Mucosa of gallbladder (tissue), 1 donor: ENCODE measurements around the gene ADORA2A. TPM values are rescaled to one million over a fixed set of nuclear protein-coding genes. Genes with fewer than 3 reads are reported as not detected.

ENCODE experiments used
- DNase-seq: peaks from one replicate; pipeline ENCODE4 v3.0.0-alpha.2; 2020; ENCODE audit warnings: low spot score
- total RNA-seq: library from RNA; stranded (reverse); gene quantifications from one replicate; pipeline ENCODE4 v1.2.1, GENCODE V29; 2021
- donor health status: DM: no; HTN: no; CAD: no.

The ADORA2A gene
- 4.1 TPM for total RNA-seq

- peak; percentile 51 for DNase-seq
Observed at GRCh38 chr22:24427500-24428164, at the start of gene ADORA2A. Gene ADORA2A (plus strand): TSS chr22:24427599. CDS start chr22:24433405, 5,806 bp downstream.

- no peak for DNase-seq
Observed at GRCh38 chr22:24379536-24379935, 47.9 kb upstream of the ADORA2A start.

- DNase-seq = no peak
Observed at GRCh38 chr22:24380220-24380904, 47.0 kb upstream of the ADORA2A start.

GRCh38 chr22:24380905-24381230 lies 46.5 kb upstream of the ADORA2A start:
- DNase-seq = no peak

GRCh38 chr22:24383061-24383460 lies 44.3 kb upstream of the ADORA2A start:
- DNase-seq = no peak

GRCh38 chr22:24384131-24384530 lies 43.3 kb upstream of the ADORA2A start:
- DNase-seq = no peak

GRCh38 chr22:24386937-24387471 lies 40.4 kb upstream of the ADORA2A start:
- DNase-seq = no peak

- no peak for DNase-seq
Observed at GRCh38 chr22:24389680-24390079, 37.7 kb upstream of the ADORA2A start.

- DNase-seq = no peak
Observed at GRCh38 chr22:24390156-24390555, 37.2 kb upstream of the ADORA2A start.

GRCh38 chr22:24390576-24390975 lies 36.8 kb upstream of the ADORA2A start:
- no peak for DNase-seq

- no peak for DNase-seq
Observed at GRCh38 chr22:24391836-24392217, 35.6 kb upstream of the ADORA2A start.

GRCh38 chr22:24392218-24392931 lies 35.0 kb upstream of the ADORA2A start:
- no peak for DNase-seq

- DNase-seq = no peak
Observed at GRCh38 chr22:24393012-24393559, 34.3 kb upstream of the ADORA2A start.

- DNase-seq = no peak
Observed at GRCh38 chr22:24393848-24394247, 33.6 kb upstream of the ADORA2A start.

GRCh38 chr22:24394254-24394653 lies 33.1 kb upstream of the ADORA2A start:
- DNase-seq = no peak

- DNase-seq = no peak
Observed at GRCh38 chr22:24398409-24398808, 29.0 kb upstream of the ADORA2A start.

- DNase-seq = no peak
Observed at GRCh38 chr22:24400034-24400725, 27.2 kb upstream of the ADORA2A start.

- DNase-seq = no peak
Observed at GRCh38 chr22:24400726-24401596, 26.4 kb upstream of the ADORA2A start.

- DNase-seq = no peak
Observed at GRCh38 chr22:24401931-24402367, 25.4 kb upstream of the ADORA2A start.

- peak; percentile 91 for DNase-seq
Observed at GRCh38 chr22:24402460-24403192, 24.8 kb upstream of the ADORA2A start.
